A549 (cell line): ENCODE measurements around the gene FGF14.

Source experiments
- CBX2 ChIP-seq: fragments of 200-600 bp; sonication (generic); IDR thresholded peaks from 2 replicates; pipeline ENCODE4 v1.6.1; 2016; ENCODE audit warnings: low read depth, mild to moderate bottlenecking, borderline replicate concordance
- CHD2 ChIP-seq: fragments of 150-350 bp; IDR thresholded peaks from 2 replicates; pipeline ENCODE4 v1.6.1; 2014; ENCODE audit warnings: low read length; ENCODE audit not compliant: partially characterized antibody
- CTCF ChIP-seq: fragments of >200 bp; sonication (Bioruptor Twin); formaldehyde crosslinking; IDR thresholded peaks from 3 replicates; pipeline ENCODE4 v1.5.1; 2016
- ELK1 ChIP-seq: fragments of 150-350 bp; IDR thresholded peaks from 2 replicates; pipeline ENCODE4 v1.6.1; 2014; ENCODE audit warnings: low read depth, mild to moderate bottlenecking, low read length
- HDAC2 ChIP-seq: fragments of 200-600 bp; sonication (generic); IDR thresholded peaks from 2 replicates; pipeline ENCODE4 v1.6.1; 2016
- HOXA7 ChIP-seq: fragments of 250-450 bp; sonication (Bioruptor Pico); IDR thresholded peaks from 2 replicates; pipeline ENCODE4 v1.5.0; 2020; ENCODE audit warnings: mild to moderate bottlenecking, moderate library complexity
- MAX ChIP-seq: IDR thresholded peaks from 2 replicates; pipeline ENCODE4 v1.6.1; 2012
- NFE2L2 ChIP-seq: fragments of 150-350 bp; conservative IDR thresholded peaks from 2 replicates; pipeline ENCODE4 v1.6.1; 2014; ENCODE audit warnings: low read length
- POLR2A ChIP-seq: IDR thresholded peaks from 2 replicates; pipeline ENCODE4 v1.6.1; 2012; ENCODE audit warnings: mild to moderate bottlenecking, low read length
- RFX5 ChIP-seq: fragments of 450-650 bp; IDR thresholded peaks from 2 replicates; pipeline ENCODE4 v1.7.1; 2014; ENCODE audit warnings: antibody characterized with exemption, mild to moderate bottlenecking, moderate library complexity
- SMC3 ChIP-seq: fragments of >200 bp; sonication (Bioruptor Twin); formaldehyde crosslinking; IDR thresholded peaks from 3 replicates; pipeline ENCODE4 v1.6.1; 2018; ENCODE audit warnings: inconsistent platforms
- USF2 ChIP-seq: fragments of 450-650 bp; IDR thresholded peaks from 2 replicates; pipeline ENCODE4 v1.6.1; 2014; ENCODE audit warnings: antibody characterized with exemption

- no peak for TF ChIP-seq CTCF
- no peak for TF ChIP-seq CBX2
- TF ChIP-seq CHD2 = no peak
- no peak for TF ChIP-seq SMC3
- no peak for TF ChIP-seq NFE2L2
- no peak for TF ChIP-seq POLR2A
- TF ChIP-seq USF2 = no peak
- TF ChIP-seq MAX = no peak
- TF ChIP-seq RFX5 = no peak
- no peak for TF ChIP-seq ELK1
- no peak for TF ChIP-seq HOXA7 (CRISPR knock-in tag)
- TF ChIP-seq HDAC2 = no peak
Measured at GRCh38 chr13:102367836-102368235, 34.0 kb downstream of the FGF14 start.
